Endothelial cell (in vitro differentiated cells): ENCODE measurements around the gene ARRB1. TPM values are rescaled to one million over a fixed set of nuclear protein-coding genes. Genes with fewer than 3 reads are reported as not detected.
A peak's percentile ranks its signal among the peaks of the same experiment; 100 is the strongest.

Source experiments
- DNase-seq: peaks from one replicate; pipeline ENCODE4 v3.0.0; 2021; ENCODE audit warnings: low spot score
- H3K27ac Mint-ChIP-seq: one replicate; pipeline ENCODE4 v1.8.0; 2021; ENCODE audit warnings: mixed read lengths, inconsistent platforms; ENCODE audit not compliant: unreplicated experiment
- H3K27me3 Mint-ChIP-seq: one replicate; pipeline ENCODE4 v1.8.0; 2021; ENCODE audit warnings: mild to moderate bottlenecking, moderate library complexity, mixed read lengths, inconsistent platforms; ENCODE audit not compliant: unreplicated experiment
- H3K36me3 Mint-ChIP-seq: one replicate; pipeline ENCODE4 v1.8.0; 2021; ENCODE audit warnings: mild to moderate bottlenecking, low read depth, mixed read lengths, inconsistent platforms; ENCODE audit not compliant: unreplicated experiment
- H3K4me1 Mint-ChIP-seq: one replicate; pipeline ENCODE4 v1.8.0; 2021; ENCODE audit warnings: mild to moderate bottlenecking, mixed read lengths, inconsistent platforms; ENCODE audit not compliant: unreplicated experiment
- H3K4me3 Mint-ChIP-seq: one replicate; pipeline ENCODE4 v1.8.0; 2021; ENCODE audit warnings: mild to moderate bottlenecking, mixed read lengths, inconsistent platforms; ENCODE audit not compliant: unreplicated experiment
- H3K9me3 Mint-ChIP-seq: one replicate; pipeline ENCODE4 v1.8.0; 2021; ENCODE audit warnings: mixed read lengths, inconsistent platforms; ENCODE audit not compliant: unreplicated experiment
- CTCF ChIP-seq: fragments of 200-600 bp; sonication (generic); IDR thresholded peaks from one replicate; pipeline ENCODE4 v1.5.0; 2021; ENCODE audit warnings: antibody characterized with exemption; ENCODE audit not compliant: unreplicated experiment
- total RNA-seq: library from RNA; stranded (reverse); fragmentation: NEBNext Ultra II Directional; extraction: Animal tissue kit (Norgen Biotek cat#: 25700); gene quantifications from one replicate; pipeline ENCODE4 v1.2.1, GENCODE V29; 2021; ENCODE audit not compliant: unreplicated experiment

Gene ARRB1
- total RNA-seq, 1 donor from 2014 or later = 197 TPM

DNA sequence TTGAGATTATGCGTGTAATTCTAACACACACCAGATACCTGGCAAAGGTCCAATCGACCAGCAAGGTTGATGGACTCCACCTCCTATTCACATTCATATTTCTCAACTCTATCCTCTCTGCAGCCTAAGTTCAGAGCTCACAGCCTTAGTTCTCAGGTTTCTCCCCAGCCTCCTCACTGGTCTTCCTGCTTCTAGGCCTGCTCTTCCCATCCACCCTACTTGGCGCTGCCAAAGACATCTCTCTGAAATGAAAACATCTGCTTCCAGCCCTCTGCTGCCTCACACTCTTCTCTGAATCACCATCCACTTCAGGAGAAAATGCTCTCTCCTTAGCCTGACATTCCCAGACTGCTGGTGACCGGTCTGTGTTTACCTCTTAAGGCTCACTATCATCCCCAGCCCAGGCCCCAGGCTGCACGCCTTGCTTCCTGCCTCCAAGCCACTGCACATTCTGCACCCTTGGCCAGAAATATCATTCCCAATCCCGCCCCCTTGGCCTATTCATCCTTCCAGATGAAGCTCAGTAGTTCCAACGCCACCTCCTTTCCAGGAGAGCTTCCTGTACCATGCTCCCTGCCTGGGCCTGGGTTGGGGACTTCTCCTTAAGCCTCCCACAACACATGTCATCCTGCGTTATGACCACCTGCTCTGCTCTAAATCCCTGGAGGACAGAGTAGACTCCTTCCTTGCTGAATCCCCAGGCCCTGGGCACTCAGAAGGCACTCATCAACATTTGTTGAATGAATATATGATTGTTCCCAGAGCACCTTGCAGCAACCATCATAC lies 3.5 kb downstream of the ARRB1 start:
- H3K36me3 Mint-ChIP-seq = peaks cover 20% of the 10 kb centered on the region
- peak overlapping the region; percentile 45 for H3K4me3 Mint-ChIP-seq
- H3K27me3 Mint-ChIP-seq = peaks cover 23% of the 10 kb centered on the region
- H3K4me1 Mint-ChIP-seq = peaks cover 87% of the 10 kb centered on the region
- peak overlapping the region; percentile 55 for H3K27ac Mint-ChIP-seq
- no peaks in the 10 kb centered on the region for H3K9me3 Mint-ChIP-seq
- TF ChIP-seq CTCF = no peak
- DNase-seq = peak; percentile 3

DNA sequence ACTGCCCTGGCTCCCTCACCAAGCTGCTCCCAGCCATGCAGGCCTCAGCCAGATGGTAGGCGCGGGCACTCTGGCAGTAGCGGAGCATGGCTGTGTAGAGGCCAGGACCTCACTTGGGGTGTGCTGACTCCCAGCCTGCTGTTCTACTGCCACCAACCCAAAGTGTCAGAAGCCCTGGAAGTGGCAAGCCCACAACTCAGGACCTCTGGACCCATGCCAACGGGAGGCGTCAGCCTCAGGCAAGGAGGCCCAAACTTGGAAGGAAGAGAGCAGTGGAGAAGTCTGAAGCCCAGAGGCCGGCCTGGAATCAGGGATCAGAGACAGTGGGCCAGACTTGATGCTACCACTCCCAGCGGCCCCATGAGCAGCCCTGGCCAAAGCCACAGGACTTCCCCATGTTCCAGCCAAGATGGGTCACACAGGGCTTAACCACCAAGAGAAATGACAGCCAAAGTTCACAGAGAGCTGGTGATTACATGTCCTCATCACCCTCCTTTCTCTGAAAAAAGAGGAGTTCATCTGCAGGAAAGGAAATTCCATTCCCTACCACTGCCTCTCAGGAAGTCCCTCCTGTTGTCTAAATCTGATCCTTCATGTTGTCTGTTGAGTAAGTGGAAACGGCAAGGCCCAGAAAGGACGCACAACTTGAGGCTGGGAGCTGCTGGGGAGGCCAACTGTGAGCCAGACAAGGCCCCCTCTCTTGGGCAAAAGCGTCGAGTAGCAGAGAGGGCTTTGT lies 4.4 kb downstream of the ARRB1 start:
- peaks cover 87% of the 10 kb centered on the region for H3K4me1 Mint-ChIP-seq
- H3K36me3 Mint-ChIP-seq = peaks cover 20% of the 10 kb centered on the region
- no peak for TF ChIP-seq CTCF
- peak overlapping the region; percentile 82 for H3K4me3 Mint-ChIP-seq
- peak overlapping the region; percentile 89 for H3K27ac Mint-ChIP-seq
- H3K27me3 Mint-ChIP-seq = peaks cover 23% of the 10 kb centered on the region
- DNase-seq = no peak
- no peaks in the 10 kb centered on the region for H3K9me3 Mint-ChIP-seq

GRCh38 chr11:75346296-75346695 lies 5.2 kb downstream of the ARRB1 start:
- no peak for TF ChIP-seq CTCF
- H3K4me1 Mint-ChIP-seq = peaks cover 92% of the 10 kb centered on the region
- peak overlapping the region; percentile 89 for H3K27ac Mint-ChIP-seq
- peak overlapping the region; percentile 82 for H3K4me3 Mint-ChIP-seq
- DNase-seq = no peak
- peaks cover 20% of the 10 kb centered on the region for H3K36me3 Mint-ChIP-seq
- peaks cover 23% of the 10 kb centered on the region for H3K27me3 Mint-ChIP-seq
- H3K9me3 Mint-ChIP-seq = no peaks in the 10 kb centered on the region

DNA sequence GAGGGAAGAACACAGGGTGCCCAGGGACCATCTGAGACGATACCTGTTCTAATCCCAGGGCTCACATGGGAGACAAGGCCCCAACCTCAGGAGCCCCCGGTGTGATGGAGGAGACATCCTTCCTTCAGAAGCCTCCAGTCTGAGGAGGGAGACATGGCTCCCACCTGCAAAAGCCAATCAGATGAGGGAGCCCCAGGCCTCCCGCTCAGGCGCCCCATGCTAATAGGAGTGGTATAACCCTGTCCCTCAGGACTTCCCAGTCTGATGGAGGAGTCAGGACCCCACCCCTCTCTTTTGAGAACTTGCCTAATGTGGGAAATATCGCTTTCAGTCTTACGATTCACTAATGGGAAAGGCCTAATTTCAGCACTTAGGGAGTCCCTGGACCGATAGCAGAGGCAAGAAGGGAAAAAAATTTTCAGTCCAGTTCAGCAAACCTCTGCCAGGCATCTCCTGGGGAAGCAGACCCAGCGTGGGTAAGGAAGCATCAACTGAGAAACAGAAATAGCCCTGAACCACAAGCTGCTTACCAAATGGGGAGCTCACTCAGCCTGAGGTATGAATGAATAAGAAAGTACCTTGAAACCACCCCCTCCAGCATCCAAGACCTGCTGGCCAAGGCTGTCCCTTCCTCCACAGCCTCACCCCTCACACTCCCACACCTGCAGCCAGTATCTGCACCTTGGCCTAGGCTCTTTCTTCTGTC lies 5.9 kb downstream of the ARRB1 start:
- Mint-ChIP-seq H3K4me1 (peaks cover 93% of the 10 kb centered on the region), H3K27me3 (peaks cover 19% of the 10 kb centered on the region), H3K36me3 (peaks cover 15% of the 10 kb centered on the region), H3K4me3 (peak overlapping the region; percentile 82), H3K9me3 (no peaks in the 10 kb centered on the region), H3K27ac (peak overlapping the region; percentile 67)
- TF ChIP-seq CTCF = no peak
- no peak for DNase-seq
